Measurements from ENCODE around the gene EIF2B5.

- TF ChIP-seq, protein P1, sequence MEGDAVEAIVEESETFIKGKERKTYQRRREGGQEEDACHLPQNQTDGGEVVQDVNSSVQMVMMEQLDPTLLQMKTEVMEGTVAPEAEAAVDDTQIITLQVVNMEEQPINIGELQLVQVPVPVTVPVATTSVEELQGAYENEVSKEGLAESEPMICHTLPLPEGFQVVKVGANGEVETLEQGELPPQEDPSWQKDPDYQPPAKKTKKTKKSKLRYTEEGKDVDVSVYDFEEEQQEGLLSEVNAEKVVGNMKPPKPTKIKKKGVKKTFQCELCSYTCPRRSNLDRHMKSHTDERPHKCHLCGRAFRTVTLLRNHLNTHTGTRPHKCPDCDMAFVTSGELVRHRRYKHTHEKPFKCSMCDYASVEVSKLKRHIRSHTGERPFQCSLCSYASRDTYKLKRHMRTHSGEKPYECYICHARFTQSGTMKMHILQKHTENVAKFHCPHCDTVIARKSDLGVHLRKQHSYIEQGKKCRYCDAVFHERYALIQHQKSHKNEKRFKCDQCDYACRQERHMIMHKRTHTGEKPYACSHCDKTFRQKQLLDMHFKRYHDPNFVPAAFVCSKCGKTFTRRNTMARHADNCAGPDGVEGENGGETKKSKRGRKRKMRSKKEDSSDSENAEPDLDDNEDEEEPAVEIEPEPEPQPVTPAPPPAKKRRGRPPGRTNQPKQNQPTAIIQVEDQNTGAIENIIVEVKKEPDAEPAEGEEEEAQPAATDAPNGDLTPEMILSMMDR (IDR thresholded peaks at IDR 0.05) = no peak
- TF ChIP-seq POLR2A (IDR thresholded peaks at IDR 0.05) = no peak
Observed at GRCh38 chr3:184180165-184180564, 45.0 kb downstream of the EIF2B5 start.
